CD4-positive, alpha-beta T cell treated with Interferon alpha-2 for 1 hour (primary cell): ENCODE measurements around the gene GRID1.

Experiments
- DNase-seq, 2 donors: peaks; one replicate each; pipeline ENCODE4 v3.0.0-alpha.2; 2020 to 2022

The GRID1 gene

GRCh38 chr10:86205306-86206239 is 161.0 kb downstream of the GRID1 start:
- no peak for DNase-seq

GRCh38 chr10:86204421-86205305 is 161.9 kb downstream of the GRID1 start:
- no peak for DNase-seq

DNA sequence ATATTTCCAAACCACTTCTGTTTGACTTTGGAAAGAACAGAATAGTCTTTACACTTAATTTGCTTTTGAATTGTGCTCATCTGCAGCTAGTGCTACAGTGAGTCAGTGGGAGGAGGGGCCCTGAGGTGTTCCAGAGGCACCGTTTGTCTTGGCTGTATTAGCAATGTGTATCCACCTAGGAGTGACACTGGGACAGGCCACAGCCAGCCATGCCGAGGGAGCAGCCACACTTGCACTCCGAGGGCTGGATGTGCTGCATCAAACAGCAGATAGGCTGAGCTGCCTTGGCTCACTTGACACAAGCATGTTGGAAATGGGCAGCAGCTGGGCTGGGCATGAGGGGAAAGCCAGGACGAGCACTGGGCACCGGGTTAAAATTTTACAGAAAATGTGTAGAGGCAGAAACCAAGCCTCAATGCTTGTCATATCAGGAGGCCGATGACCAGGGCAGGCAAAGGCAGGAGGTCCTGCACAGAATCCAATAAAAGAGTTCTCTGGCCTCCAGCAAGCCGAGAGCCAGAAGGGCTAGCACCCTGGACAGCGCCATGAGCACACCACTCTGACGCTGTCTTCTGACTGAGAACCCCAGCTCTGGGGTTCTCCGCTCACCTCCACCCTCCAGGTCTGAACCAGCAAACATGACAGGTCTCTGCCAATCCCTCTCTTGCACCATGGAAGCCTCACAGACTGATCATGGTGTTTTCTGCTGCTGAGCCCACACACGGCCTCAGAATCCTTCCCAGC is 163.3 kb downstream of the GRID1 start:
- DNase-seq, result no peak

- DNase-seq, result no peak
Observed at GRCh38 chr10:86202226-86202735, 164.3 kb downstream of the GRID1 start.

- no peak for DNase-seq
Observed at GRCh38 chr10:86200867-86201266, 165.7 kb downstream of the GRID1 start.

DNA sequence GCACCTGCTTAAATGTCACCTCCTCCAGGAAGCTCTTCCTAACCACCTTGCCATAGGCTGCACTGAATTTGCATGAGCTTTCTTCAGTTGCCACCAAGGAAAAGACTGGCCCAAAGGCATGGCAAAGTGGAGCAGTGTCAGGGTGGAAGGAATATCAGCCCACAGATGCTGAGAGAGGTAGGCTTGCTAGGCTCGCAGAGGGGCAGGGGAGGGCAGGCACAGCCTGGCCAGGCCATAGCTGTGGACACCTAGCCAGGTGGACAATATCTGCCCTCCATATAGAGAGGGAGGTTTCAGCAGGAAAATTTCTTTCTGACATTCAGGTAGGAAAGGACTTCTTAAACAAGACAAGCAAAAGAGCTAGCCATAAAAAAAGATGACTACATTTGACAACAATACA is 166.3 kb downstream of the GRID1 start:
- no peak for DNase-seq

DNA sequence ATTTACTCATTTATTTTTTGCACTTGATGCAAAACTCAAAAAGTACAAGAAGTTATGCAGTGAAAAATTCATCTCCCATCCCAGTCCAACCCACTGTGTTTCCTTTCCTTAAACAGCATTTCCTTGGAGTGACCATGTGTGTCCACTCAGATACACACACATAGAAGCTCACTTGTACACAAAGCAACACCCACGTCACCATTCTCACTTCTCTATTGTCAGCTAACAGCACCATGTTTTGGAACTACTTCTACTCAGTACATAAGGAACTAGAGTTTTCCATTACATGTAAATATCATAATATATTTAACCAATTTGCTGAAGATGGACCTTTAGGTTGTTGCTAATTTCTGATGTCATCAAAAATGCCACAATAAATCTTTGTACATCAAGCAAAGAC is 167.6 kb downstream of the GRID1 start:
- DNase-seq, result no peak

DNA sequence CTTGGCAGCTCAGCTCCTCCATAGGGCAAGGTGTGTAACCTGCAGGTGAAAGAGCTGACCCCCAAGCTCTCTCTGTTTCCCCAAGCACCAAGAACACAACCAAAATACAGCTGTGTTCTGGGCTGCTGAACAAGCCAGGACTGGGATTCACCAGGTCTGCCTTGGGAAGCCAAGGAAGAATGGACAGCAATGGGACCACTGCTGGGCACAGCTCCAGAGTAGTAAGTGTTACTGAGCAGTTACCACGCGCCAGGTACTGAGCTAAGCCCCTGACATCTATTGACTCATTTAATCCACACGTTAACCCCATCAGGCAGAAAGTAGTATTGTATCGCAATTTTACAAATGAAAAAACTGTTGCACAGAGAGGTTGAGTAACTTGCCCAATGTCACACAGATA is 168.3 kb downstream of the GRID1 start:
- no peak for DNase-seq

- DNase-seq, result no peak
Observed at GRCh38 chr10:86197166-86197790, 169.3 kb downstream of the GRID1 start.

DNA sequence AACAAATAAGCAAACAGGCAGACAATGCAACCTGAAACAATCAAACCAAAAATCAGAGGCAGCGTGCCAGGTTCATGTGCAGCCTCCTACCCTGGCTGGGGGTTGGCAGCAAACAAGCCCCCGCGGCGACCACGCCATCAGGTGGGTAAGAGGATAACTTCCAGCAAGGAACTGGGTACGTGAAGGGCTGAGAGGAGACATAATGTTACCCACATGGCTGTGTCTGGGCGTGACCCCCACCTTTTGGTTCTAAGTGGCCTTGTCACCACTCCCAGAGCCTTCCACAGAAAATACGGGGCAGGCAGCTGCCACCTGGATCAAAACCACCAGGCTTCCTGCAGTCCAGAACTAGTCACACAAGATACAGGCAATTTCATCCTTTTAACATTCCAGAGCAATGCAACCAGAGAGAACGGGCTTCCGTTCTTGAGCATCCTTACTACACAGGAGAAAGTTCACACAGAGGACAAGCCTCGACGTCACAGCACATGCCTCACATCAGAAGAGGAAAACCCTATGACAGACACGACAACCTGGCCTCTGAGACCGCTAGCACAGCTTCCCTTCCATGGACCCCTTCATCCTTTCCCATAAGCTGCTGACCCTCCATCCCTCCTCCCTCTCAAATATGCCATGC is 171.0 kb downstream of the GRID1 start:
- DNase-seq, result no peak

DNA sequence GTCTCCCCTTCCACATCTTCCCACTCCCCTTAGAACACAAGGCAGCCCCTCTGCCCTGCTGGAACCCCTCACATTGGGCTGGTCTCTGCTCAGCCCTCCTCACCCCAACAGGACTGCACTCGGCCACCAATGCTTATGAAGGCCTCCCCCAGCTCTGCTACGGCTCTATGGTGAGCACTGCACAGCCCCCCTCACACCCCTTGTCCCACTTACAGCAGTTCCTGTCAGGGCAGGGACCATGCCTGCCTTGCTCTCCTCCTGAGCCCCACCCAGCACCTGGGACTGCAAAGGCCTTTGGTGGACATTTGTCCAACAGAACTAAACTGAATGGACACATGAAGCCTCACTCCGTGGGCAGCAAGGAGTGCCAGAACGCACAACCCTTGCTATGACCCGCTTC is 171.9 kb downstream of the GRID1 start:
- DNase-seq, result no peak

DNA sequence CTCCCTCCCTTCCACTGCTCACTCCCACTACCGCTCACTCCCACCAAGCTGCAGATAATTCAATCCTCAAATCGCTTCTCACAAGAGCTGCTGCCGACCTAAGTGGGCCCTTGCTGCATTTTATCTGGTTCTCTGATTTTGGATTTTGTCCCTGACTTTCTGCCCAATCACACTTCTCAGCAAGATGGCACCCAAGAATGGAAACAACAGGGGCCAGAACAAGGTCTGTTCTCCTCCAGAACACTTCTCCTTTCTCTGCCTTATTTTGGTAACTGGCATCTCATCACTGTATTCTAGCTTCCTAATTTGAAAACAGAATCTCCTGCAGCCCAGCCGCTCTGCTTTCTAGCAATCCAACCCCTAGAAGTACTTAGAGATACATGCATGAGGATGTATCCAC is 172.8 kb downstream of the GRID1 start:
- DNase-seq, result no peak

DNA sequence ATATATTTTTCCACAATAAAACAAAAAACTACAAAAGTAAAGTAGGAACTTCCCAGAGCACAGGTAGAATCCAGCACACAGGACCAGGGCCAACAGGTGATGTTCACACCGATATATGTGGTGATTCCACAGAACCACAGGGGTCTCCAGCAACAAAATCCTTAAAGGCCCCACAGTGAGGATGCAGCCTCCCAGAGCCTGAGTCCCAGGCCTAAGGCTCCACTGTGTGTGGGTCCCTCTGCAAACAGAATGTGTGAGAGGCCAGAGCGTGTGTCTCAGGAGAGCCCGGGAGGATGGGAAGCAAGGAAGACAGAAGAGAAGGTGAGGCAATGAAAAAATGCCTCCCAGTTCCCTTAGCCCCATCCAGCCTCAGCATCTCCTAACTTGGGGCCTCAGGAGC is 173.9 kb downstream of the GRID1 start:
- no peak for DNase-seq

DNA sequence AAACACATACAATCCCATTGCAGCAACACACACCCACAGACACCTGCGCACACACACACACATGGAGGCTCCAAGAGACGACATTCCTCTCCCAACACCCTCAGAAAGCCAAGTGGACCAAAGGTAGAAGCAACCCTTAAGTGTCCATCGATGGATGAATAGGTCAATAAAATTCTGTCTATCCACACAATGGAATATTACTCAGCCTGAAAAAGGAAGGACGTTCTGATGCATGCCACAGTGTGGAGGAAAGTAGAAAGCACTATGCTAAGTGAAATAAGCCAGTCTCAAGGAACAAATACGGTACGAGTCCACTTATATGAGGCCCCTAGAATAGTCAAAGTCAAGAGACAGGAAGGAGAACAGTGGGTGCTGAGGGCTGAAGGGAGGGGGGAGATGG is 174.4 kb downstream of the GRID1 start:
- no peak for DNase-seq

- no peak for DNase-seq
Observed at GRCh38 chr10:86191686-86192085, 174.9 kb downstream of the GRID1 start.

DNA sequence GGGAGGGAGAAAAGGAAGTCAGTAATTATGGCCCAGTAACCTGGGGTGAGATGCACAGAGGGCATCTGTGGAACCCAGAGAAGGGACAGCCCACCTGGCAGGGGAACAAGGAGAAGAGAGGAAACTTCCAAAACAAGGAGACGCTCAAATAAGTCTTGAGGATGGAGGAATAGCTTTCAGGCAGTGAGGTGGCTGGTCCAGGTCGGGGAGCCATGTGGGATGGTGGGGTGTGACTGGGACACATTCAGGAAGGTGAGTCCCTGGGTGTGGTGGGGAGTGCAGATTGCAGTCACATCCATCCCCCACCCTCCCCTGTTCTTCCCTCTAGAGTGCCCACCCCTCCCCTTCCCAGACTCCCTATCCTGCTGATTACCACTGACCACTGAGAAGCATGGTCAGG is 175.4 kb downstream of the GRID1 start:
- DNase-seq, result no peak

GRCh38 chr10:86190291-86190690 is 176.3 kb downstream of the GRID1 start:
- no peak for DNase-seq

- no peak for DNase-seq
Observed at GRCh38 chr10:86189891-86190290, 176.7 kb downstream of the GRID1 start.

GRCh38 chr10:86188796-86189558 is 177.6 kb downstream of the GRID1 start:
- DNase-seq, result no peak

DNA sequence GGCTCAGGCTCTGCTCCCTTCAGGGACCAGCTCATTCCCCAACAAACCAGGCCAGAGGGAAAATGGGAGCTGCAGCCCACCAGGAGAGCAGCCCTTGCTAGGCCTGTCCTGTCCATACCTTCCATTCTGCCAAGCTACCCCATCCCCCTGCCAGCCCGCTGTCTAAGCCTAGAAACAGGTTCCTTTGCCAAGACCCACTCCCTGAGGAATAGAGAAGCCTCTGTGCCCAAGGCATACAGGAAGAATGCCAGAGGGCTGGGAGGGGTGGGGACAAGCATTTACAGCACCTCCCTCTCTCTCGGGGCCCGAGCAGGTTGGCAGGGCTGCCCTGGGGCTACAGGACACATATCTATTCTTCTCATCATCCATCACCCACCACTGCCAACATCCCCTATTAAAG is 178.3 kb downstream of the GRID1 start:
- no peak for DNase-seq
